DMS53 (cell line): ENCODE results near the gene FRS3.
"Not testable (repeated sequence)": the region's sequence is repeated elsewhere in the genome, so short reads cannot be mapped to it uniquely, and the experiment has no call there.

Experiments used
- DNase-seq: peaks from one replicate; lab custom pipeline; 2025; lab: John Stamatoyannopoulos, UW

The FRS3 gene

DNA sequence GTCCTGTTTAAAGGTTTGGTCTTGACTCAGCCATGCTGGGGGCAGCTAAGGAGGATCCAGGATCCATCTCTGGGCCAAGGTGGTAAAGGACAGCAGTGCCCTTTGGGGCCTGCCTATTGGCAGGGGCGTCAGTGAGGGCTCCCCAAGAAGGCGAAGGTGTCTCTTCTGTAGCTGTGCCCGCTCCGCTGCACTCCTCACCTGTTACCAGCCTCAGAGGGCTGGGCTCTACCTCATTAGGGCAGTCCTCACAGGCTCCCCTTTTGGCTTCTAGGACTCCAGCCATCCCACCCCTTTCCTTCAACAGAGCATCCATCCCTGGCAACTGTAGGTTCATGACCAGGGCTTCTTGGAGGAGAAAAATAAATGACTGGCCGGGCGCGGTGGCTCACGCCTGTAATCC lies 10.3 kb downstream of the FRS3 start:
- DNase-seq: peak; percentile 44

DNA sequence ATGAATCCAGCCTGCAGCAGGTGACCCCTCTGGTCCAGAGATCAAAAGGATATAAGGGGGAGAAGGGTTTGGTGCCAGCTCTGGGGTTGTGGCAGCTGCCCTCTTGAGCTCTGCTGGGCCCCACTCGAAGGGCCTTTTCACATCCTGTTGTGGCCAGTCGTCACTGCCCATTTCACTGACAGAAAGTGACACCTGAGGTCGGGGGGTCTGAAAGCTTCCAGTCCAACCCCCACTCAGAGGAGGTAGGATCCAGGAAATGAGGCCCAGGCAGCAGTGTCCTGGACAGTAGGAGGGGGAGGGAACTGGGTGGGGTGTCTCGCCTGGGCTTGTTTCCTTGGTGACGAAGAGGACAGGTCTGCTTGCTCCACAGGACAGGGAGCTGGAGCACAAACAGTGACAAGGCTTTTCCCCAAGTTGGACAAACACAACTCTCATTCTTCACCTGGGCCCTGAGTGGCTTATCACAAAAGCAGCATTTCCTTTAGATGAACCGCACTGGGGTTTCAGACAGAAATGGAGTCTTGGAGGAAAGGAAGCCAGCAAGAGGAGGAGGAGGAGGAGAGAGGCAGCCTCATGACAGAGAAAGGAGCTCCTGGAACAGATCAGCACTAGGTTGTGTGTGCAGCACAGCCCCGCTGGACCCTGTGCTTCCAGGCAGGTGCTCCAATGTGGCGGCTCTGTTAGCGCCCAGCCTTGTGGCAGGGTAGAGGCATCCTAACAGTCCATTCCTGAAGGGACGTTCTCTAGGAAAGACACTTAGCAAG lies 11.0 kb downstream of the FRS3 start:
- peak; percentile 94 for DNase-seq

DNA sequence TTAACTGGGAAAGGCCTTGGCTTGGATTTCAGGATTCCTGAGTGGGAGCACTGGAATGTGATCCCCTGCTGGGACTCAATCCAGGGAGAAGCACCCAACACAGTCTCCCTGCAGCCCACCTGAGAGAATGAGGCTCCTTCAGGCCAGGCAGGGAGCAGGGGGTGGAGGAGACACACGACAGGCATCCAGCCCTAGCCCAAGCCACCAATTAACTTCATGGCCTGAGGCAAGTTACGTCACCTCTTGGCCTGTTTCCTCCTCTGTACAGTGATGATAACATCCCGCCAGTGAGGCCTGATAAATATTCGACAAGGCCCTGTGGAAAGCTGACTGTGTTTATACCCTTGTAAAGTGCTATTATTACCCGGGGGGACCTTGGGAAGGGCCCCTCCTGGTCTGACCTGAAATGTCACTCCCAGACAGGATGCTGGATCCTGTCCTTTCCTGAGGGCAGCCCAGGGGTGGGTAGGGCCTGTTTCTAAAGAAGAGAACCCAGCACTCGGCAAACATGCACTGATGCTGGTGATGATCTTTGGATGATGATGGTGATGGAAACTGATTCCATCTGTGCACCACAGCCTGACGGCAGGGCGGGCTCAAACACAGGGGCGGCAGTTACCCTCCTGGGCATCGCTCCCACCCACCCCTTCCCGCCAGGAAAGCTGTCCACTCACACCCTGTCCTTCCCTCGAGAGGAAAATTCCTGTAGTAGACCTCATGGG lies 12.4 kb downstream of the FRS3 start:
- no peak for DNase-seq

DNA sequence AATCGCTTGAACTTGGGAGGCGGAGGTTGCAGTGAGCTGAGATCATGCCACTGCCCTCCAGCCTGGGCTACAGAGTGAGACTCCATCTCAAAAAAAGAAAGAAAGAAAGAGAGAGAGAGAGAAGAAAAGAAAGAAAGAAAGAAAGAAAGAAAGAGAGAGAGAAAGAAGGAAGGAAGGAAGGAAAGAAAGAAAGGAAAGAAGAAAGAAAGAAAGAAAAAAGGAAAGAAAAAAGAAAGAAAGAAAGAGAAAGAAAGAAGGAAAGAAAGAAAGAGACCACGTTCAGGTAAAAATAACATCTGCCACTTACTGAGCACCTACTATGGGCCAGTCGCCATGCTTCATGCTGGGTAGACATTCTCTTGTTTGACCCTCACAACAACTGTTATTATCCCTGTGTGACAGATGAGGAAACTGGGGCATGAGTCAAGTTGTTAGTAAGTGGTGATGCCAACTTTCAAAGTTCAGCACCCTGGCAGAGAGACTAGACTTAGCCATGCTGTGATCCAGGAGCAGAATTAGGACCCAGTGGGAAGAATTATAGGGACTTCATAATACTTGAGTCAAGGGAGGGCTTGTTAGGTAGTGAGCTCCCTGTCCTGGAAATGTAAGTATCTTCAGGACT lies 13.5 kb downstream of the FRS3 start:
- DNase-seq: not testable (repeated sequence)

- peak; percentile 58 for DNase-seq
These were observed 16.2 kb downstream of the FRS3 start for GRCh38 chr6:41763470-41763869.

- DNase-seq: no peak
These were observed 19.7 kb downstream of the FRS3 start for GRCh38 chr6:41759905-41760579.

- no peak for DNase-seq
These were observed 20.4 kb downstream of the FRS3 start for GRCh38 chr6:41759106-41759904.

DNA sequence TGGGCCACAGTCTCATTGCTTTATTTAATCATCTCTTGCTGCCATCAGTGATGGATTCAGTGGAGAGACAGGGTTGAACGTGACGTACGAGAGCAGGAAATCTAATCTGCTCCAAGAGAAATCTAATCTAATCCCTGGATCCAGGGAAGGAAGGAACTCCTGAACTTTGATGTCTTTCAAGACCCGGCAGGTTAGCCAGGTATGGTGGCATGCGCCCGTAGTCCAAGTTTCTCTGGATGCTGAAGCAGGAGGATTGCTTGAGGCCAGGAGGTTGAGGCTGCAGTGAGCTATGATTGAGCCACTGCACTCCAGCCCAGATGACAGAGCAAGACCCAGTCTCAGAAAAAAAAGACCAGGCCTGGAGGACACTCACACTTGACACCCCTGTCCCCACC lies 21.1 kb downstream of the FRS3 start:
- no peak for DNase-seq

GRCh38 chr6:41757931-41758640 lies 21.6 kb downstream of the FRS3 start:
- DNase-seq: no peak

- DNase-seq: no peak
These were observed 22.4 kb downstream of the FRS3 start for GRCh38 chr6:41757271-41757670.

GRCh38 chr6:41756354-41756753 lies 23.3 kb downstream of the FRS3 start:
- DNase-seq: no peak

GRCh38 chr6:41755895-41756294 lies 23.8 kb downstream of the FRS3 start:
- DNase-seq: no peak

- DNase-seq: no peak
These were observed 29.3 kb downstream of the FRS3 start for GRCh38 chr6:41750374-41750773.

DNA sequence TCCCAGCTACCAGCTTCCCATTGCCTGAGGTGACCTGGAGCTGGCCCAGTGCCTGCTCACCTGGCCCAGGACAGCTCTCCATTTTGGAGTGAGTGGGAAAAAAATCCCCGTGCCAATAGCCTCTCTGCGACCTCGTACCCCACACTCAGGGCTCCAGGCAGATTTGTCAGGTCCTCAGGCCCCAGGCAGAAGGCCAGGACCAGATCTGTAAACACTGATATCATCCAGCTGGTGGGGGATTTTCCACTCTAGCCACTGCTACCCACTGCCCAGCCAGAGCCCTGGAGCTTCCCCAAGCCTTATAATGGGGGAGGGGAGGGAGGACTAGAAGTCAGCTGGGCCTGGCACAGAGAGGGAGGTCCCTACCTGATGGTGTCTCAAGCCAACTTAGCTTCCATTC lies 31.2 kb downstream of the FRS3 start:
- DNase-seq: no peak

DNA sequence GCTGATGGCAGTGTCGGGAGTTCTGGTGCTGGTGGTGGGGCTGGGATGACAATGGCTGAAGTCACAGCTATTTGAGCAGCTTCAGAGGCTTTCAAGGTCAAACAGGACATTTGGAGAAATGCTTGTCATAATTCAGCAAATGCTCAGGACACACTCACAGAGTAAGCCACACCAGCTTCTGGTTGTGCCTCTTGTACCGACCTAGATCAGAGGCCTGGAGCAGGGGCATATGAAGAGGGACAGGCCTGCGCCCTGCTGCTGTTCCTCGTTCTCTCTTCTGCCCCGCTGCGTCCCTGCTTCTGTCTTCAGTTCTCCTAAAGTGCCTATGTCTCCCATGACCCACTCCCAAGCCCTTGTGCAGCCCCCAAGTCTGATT lies 31.6 kb downstream of the FRS3 start:
- DNase-seq: no peak

DNA sequence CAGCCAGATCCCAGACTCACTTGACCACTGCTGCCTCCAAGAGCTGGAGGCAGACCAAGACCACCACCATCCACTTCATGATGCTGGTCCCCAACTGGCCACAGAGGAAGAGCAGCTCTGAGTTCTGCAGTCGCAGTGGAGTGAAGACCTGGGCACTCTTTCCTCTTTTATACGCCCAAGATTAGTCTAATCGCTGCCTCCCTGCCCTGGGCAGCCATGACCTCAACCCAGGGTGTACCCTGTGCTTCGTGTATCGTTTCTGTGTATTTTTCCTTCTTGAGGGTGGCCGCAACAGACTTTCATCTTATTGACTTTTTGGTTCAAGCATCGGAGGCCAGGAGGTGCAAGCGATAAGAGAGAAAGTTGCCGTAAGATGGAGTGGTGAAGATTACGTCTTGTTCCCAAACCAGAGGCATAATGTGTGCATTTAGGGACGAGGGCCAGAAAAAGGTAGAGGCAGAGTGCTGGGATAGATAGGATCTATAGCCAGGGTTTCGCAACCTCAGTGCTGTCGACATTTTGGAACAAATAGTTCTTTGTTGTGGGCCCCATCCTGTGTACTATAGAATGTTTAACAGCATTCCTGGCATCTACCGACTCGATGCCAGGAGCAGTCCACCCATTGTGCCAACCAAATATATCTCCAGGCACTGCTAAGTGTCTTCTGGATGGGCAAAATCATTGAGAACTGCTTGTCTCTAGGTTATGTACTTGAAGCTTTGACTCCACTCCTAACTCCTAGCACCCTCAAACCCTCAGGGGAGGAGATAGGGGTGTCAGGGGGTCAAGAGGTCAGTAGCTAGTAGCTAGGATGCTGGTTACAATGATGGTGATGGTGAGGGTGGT lies 32.2 kb downstream of the FRS3 start, which contains the start of gene PGC:
TSS of gene PGC (minus strand) at position 142 of the 846 bp plus-strand sequence. CDS start at position 79, 63 bp downstream.
- no peak for DNase-seq

DNA sequence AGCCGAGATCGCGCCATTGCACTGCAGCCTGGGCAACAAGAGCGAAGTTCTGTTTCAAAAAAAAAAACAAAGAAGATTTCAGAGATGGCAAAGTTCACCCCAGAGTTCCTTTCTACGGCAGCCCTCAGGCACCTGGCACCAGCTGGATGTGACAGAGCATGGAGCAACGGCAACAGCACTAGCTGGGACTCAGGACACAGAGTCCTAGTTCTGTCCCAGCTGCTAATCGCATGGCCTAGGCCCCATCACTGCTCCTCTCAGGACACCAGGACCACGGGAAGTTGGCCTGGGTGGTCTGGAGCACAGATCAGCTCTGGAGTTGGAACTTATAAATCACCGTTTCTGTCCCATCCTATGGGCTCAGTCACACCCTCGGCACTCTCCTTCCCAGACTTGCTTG lies 33.6 kb downstream of the FRS3 start:
- no peak for DNase-seq

DNA sequence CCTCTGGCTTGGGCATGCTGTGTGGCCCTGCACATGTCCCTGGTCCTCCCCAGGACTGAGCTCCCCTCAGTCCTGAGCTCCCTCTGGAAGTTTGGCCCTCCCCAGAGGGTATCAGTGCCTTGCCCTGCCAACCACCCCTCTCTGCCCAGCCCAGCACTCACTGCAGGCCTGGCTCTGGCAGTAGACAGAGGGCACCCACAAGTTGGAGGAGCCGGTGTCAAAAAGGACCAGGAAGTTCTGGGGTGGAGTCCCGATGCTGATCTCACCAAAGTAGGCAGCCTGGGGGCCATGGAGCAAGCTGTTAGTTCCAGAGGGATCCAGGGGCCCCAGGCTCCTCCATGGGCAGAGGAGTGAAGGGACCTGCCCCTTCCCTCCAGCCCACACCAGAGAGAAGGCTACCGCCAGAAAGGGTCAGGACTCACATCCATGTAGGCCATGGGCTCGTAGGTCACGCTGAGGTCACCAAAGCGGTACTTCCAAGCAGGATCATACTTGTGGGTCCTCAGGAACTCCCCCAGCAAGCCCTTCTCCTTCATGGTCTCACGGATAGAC lies 35.4 kb downstream of the FRS3 start:
- no peak for DNase-seq

DNA sequence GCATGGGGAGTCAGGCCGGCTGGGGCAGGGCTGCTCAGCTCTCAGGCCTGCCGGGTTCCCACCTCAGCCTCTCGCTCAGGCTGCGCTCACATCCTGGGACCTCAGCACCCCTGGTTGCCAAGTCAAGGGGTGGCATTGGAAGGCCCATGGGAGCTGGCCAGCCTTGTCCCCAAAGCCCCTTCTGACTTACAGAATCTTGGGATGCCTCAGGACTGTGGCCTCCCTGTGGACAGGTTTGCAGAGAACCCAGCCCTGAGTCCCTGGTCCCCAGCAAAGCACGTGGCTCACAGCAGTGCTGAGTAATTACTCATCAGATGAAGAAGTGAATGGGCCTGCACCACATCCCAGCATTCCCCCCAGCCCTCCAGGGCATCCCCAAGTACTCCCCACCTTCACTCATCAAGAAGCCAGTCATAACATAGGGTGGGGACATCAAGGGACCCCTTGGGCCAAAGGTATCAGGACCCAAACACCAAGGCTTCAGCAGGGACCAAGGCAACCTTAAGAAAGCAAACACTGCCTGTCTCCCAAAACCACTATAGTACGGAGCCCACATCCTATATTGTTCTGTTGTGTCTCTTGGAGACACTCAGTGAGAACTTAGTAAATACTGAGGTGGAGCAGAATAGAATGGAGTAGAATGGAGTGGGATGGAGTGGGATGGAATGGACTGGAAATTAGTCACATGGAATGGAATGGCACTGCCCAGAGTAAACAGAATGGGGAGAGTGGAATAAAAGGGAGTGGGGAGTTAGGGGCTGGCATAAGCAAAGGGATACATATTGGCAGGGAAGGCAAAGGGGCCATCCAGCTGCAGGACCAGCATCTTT lies 36.1 kb downstream of the FRS3 start:
- no peak for DNase-seq
